ENCODE results near the gene HSPA12A. TPM values are rescaled to one million over a fixed set of nuclear protein-coding genes. Genes with fewer than 3 reads are reported as not detected.

HSPA12A gene
- total RNA-seq, 2 donors from 2014 or later, result 0.08 TPM; not detected in 1

DNA sequence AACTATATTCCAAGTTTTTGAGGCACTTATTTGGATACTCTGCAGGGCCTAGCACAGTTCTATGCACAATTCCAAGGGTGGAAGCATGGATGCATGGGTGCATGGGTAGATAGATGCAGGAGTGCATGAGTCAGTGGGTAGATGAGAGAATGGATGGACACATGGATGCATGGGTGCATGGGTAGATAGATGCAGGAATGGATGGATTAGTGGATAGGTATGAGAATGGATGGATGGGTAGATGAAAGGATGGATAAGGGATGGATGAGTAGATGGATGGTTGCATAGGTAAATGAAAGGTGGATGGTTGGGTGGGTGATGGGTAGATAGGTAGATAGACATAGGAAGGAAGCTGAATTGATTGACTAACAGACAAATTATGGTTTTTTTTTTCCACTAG lies 106.0 kb downstream of the HSPA12A start:
- no peak for ATAC-seq
- Mint-ChIP-seq H3K4me1 (ENCODE audit: low read depth in 2 of 2) (no peaks in the 10 kb centered on the region), H3K4me3 (no peak overlapping the region), H3K27me3 (peaks cover 4 to 7% of the 10 kb centered on the region in 2 donors), H3K9me3 (no peaks in the 10 kb centered on the region), H3K27ac (no peak overlapping the region), H3K36me3 (no peaks in the 10 kb centered on the region)
- DNase-seq (ENCODE audit: low spot score), result no peak

DNA sequence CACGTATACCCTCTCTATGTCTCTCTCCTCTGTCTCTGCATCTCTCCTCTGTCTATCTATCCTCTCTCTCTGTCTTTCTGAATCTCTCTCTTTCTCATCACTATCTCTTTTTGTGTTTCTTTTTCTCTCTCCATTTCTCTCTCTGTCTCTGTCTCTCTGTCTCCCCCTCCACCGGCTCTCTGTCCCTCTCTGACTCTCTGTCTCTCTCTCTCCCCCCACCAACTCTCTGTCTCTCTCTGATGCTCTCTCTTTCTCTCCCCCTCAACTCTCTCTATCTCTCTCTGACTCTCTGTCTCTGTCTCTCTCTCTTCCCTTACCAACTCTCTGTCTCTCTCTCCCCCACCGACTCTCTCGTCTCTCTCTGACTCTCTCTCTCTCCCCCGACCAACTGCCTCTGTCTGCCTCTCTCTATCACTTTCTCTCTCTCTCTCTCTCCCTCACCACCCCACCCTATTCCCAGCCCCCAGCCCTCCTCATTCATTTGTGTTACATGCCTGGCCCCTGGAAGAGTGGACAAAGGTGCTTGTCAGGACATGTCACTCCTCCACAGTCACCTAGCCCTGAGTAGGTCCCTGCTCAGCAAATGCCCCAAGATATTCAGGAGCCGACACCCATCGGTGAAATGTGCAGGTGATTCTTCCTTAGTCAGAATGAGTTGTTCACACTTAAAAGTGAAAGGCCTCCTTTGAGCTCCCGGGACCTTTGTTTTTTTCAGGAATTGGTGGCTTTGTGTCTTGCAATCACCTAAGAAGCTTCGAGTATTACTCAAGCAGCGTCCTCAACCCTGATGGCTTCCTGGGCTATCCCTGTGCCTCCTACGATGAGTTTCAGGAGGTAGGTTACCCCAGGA lies 108.0 kb downstream of the HSPA12A start:
- Mint-ChIP-seq H3K4me1 (ENCODE audit: low read depth in 2 of 2) (no peaks in the 10 kb centered on the region), H3K4me3 (no peak overlapping the region), H3K36me3 (no peaks in the 10 kb centered on the region), H3K27me3 (peaks cover 7 to 8% of the 10 kb centered on the region in 2 donors), H3K9me3 (no peaks in the 10 kb centered on the region), H3K27ac (no peak overlapping the region)
- no peak for DNase-seq (ENCODE audit: low spot score)
- ATAC-seq, result no peak

DNA sequence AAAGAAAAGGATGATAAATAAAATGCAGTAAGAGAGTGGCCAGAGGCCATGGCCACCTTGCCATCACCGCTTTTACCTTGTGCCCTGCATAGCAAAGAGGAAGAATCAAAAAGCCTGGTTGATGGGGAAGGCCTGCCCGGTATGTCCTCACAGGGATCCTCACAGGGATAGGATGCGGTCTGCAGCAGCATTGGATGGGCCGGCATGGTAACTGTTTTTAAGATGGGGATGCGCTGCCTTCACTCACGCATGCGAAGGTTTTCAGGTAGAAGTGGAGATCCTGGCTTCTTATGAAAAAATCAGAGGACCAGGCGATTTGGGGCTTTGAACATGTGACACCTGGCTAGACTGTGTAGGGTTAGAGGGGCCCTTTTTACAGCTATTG lies 109.2 kb downstream of the HSPA12A start:
- peaks cover 7 to 13% of the 10 kb centered on the region in 2 donors for H3K27me3 Mint-ChIP-seq

DNA sequence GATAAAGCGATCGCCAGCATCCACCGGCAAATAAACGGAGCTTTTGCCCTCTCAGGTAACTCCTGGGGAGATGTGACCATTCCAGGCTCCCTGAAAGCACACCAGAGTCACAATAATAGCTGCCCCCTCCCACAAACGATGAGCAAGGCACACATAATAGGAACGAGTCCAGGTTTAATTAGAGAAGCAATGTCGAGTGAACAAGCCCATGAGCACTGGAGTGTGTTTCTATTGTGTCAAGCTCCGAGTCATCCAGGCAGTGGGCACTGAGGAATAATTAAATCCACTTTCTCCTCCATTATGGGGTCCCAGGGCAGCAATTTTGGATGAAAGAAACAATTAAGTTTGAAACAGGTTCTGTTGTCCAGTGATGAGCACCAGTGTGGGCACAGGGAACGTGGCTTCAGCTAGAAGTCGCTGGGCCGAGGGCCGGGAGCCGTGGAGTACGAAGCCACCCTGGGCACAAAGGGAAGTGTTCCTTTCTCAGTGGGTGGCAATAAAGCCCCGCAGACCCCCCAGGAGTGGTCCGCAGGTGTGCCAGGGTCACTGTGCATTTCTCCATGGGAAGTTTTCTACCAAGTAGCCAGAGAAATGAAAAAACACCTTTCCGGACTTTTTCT lies 109.7 kb downstream of the HSPA12A start:
- Mint-ChIP-seq H3K27ac (no peak overlapping the region), H3K36me3 (no peaks in the 10 kb centered on the region), H3K4me3 (no peak overlapping the region), H3K4me1 (ENCODE audit: low read depth in 2 of 2) (no peaks in the 10 kb centered on the region), H3K9me3 (no peaks in the 10 kb centered on the region), H3K27me3 (peaks cover 7 to 13% of the 10 kb centered on the region in 2 donors)
- ATAC-seq (no peak), DNase-seq (ENCODE audit: low spot score) (no peak)

More for the DNA sequence above, 109.2 kb downstream of the HSPA12A start:
- ATAC-seq, result no peak
- DNase-seq (ENCODE audit: low spot score), result no peak
- Mint-ChIP-seq H3K9me3 (no peaks in the 10 kb centered on the region), H3K36me3 (no peaks in the 10 kb centered on the region), H3K27ac (no peak overlapping the region), H3K4me3 (no peak overlapping the region), H3K4me1 (ENCODE audit: low read depth in 2 of 2) (no peaks in the 10 kb centered on the region)

DNA sequence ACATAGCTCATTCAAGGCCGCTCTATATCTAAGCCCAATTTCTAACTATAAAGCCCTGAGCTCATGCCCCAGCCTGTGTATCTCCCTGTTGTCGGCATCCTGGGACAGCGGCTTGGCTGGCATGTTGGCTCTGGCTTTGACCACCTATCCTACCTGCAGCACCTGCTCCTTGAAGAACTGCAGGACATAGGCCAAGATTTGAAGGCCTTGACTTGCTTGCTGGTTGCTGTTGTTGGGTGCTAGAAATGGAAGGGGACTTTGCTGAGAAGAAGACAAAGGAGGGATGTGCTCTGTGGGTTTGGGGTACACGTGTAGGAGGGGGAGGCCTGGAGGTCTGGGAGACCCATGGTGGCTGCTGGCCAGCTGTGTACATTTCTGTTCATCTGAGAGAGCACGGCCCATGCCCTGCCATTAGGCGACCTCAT lies 110.5 kb downstream of the HSPA12A start:
- Mint-ChIP-seq H3K9me3 (no peaks in the 10 kb centered on the region), H3K27ac (no peak overlapping the region), H3K27me3 (peaks cover 7 to 13% of the 10 kb centered on the region in 2 donors), H3K4me3 (no peak overlapping the region), H3K36me3 (no peaks in the 10 kb centered on the region), H3K4me1 (ENCODE audit: low read depth in 2 of 2) (no peaks in the 10 kb centered on the region)
- no peak for DNase-seq (ENCODE audit: low spot score)
- ATAC-seq, result no peak

DNA sequence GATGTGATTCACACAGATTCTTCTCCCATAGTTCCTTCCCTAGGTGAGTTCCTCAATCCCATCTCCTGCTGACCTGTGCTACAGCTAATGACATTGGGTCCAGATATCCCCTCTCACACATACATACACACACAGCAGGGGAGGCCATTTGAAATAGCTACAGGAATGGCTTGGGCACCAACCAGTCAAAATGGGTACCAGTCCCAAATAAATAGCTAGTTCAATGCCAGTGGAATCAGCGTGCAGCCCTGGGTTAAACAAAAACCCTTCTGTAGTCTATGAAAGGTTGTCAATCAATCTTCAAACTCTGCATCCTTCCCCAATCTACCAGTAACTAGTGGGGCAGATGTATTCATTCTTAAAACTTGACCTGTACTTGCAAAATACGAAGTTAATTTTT lies 112.3 kb downstream of the HSPA12A start:
- ATAC-seq (peak in 1 of 2 donors; percentile 26), DNase-seq (ENCODE audit: low spot score) (no peak)
- H3K9me3 Mint-ChIP-seq, result no peaks in the 10 kb centered on the region
- H3K27ac Mint-ChIP-seq, result no peak overlapping the region
- H3K27me3 Mint-ChIP-seq, result peaks cover 6 to 12% of the 10 kb centered on the region in 2 donors
- H3K36me3 Mint-ChIP-seq, result no peaks in the 10 kb centered on the region
- H3K4me1 Mint-ChIP-seq (ENCODE audit: low read depth in 2 of 2), result no peaks in the 10 kb centered on the region
- H3K4me3 Mint-ChIP-seq, result no peak overlapping the region

DNA sequence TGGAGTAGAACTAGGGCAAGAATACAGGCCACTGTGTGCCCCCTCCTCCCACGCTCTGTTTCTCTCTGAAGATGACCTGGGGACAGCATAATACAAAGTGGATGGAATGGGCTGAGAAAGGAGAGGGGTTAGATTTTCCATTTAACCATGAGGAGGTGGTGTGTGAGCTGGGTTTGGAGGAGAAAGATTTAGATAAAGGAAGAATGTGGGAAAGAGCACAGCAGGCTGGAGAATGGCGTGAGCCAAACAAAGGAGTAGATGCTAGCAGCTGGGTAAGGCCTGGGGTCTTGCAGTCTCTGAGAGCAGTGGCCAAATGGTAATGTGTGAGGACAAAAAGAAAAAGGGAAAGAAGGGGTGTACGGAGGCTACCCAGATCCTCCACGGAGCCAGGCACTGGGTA lies 113.0 kb downstream of the HSPA12A start:
- no peaks in the 10 kb centered on the region for H3K36me3 Mint-ChIP-seq
- ATAC-seq (peak in 1 of 2 donors; percentile 30), DNase-seq (ENCODE audit: low spot score) (no peak)
- no peak overlapping the region for H3K4me3 Mint-ChIP-seq
- H3K27ac Mint-ChIP-seq, result no peak overlapping the region
- H3K4me1 Mint-ChIP-seq (ENCODE audit: low read depth in 2 of 2), result no peaks in the 10 kb centered on the region
- peaks cover 6 to 12% of the 10 kb centered on the region in 2 donors for H3K27me3 Mint-ChIP-seq
- H3K9me3 Mint-ChIP-seq, result no peaks in the 10 kb centered on the region

DNA sequence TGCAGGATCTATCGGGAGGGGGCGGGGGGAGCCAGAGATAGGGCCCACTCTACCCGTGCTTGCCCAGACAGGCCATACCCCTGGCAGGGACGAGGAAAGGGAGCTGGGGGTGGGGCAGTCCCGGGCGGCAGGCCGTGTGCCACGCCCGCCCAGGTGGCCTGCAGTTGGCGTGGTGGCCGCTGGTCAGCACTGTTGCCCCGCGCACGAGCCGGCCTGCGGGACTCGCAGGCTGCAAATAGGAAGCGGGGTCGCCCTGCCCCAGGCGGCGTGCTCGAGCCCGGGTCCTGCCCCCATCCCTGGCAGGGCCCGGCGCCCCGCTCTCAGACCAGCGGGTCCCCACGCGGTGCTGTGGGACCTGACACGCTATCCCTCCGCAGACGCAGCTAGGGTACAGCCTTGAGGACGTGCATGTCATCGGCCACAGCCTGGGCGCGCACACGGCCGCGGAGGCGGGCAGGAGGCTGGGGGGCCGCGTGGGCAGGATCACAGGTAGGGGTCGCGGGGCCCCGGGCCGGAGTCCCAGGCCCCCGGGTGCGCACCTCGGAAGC lies 114.9 kb downstream of the HSPA12A start:
- peaks cover 10 to 12% of the 10 kb centered on the region in 2 donors for H3K27me3 Mint-ChIP-seq
- no peak overlapping the region for H3K4me3 Mint-ChIP-seq
- ATAC-seq (peak; percentile 31 to 50), DNase-seq (ENCODE audit: low spot score) (no peak)
- no peaks in the 10 kb centered on the region for H3K4me1 Mint-ChIP-seq (ENCODE audit: low read depth in 2 of 2)
- no peak overlapping the region for H3K27ac Mint-ChIP-seq
- H3K36me3 Mint-ChIP-seq, result no peaks in the 10 kb centered on the region
- no peaks in the 10 kb centered on the region for H3K9me3 Mint-ChIP-seq

DNA sequence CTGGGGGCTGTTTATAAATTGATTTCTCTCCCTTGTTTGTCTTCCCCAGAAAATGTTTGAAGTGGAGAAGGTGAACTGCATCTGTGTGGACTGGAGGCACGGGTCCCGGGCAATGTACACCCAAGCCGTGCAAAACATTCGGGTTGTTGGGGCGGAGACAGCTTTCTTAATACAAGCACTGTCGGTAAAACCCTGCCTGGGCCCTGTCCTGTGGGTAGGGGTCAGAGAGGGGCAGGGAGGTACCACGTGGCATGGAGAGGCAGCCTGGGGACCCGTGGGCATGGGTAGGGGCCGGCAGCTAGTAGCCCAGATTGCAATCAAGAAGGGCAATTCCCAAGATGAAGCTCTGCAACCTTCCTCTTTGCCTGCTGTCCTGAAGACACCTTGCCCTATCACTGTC lies 115.6 kb downstream of the HSPA12A start:
- no peak overlapping the region for H3K27ac Mint-ChIP-seq
- no peaks in the 10 kb centered on the region for H3K4me1 Mint-ChIP-seq (ENCODE audit: low read depth in 2 of 2)
- no peaks in the 10 kb centered on the region for H3K9me3 Mint-ChIP-seq
- peaks cover 16% of the 10 kb centered on the region in 2 donors for H3K27me3 Mint-ChIP-seq
- no peak overlapping the region for H3K4me3 Mint-ChIP-seq
- DNase-seq (ENCODE audit: low spot score) (no peak), ATAC-seq (no peak)
- H3K36me3 Mint-ChIP-seq, result no peaks in the 10 kb centered on the region

DNA sequence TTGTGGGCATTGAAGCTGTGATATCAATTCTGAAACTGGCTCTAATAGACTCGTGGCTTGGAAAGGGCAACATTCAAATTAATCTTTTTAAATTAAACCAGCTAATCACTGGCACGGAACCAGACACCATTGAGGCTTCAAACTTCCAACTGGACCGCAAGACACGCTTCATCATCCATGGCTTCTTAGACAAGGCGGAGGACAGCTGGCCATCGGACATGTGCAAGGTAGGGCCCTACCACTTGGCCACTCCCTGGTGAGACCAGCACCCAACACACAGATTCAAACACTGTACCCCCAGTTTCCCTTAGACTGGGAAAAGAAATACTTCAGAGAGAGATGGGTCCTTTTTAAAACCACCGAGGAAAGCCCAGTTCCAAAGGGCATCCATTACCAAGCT lies 116.5 kb downstream of the HSPA12A start:
- H3K27me3 Mint-ChIP-seq, result peaks cover 16 to 17% of the 10 kb centered on the region in 2 donors
- H3K9me3 Mint-ChIP-seq, result no peaks in the 10 kb centered on the region
- no peak overlapping the region for H3K27ac Mint-ChIP-seq
- no peak for ATAC-seq
- no peak for DNase-seq (ENCODE audit: low spot score)
- no peak overlapping the region for H3K4me3 Mint-ChIP-seq
- H3K4me1 Mint-ChIP-seq (ENCODE audit: low read depth in 2 of 2), result no peaks in the 10 kb centered on the region
- no peaks in the 10 kb centered on the region for H3K36me3 Mint-ChIP-seq

DNA sequence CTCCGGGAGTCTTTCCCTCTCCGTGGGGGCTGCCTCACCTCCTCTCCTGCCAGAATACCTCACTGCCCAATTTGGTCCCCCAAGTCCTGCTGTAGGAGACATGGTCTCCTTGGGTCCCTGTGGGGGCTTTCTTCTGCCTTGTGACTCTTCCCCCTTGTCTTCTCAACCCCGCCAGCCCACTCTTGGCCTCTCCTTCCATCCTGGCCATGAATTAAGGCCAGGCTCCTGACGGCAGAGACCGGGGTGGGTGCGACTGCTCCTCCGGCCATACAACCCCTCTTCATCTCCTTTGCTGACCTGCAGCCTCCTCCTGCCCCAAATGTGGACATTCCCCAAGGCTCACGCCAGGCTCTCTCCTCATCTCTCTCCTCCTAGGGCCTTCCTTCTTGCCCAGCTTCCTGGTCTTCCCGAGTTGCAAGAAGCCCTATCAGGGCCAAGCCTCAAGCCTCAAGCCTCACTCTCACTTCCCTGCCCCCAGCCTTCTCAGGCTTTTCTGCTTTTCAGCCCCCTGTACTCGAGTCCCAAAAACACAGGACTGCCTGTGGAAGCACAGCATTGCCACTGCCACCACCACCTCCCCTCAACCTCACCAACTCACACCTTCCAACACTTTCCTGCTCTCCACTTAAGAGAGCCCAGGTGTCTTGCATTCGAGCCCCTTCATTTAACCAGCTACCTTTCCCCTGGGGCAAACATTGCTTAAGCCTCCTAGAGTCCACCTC lies 120.3 kb downstream of the HSPA12A start:
- Mint-ChIP-seq H3K27ac (no peak overlapping the region), H3K4me3 (no peak overlapping the region), H3K27me3 (peaks cover 7 to 23% of the 10 kb centered on the region in 2 donors), H3K9me3 (no peaks in the 10 kb centered on the region), H3K4me1 (ENCODE audit: low read depth in 2 of 2) (no peaks in the 10 kb centered on the region), H3K36me3 (no peaks in the 10 kb centered on the region)
- ATAC-seq (peak in 1 of 2 donors; percentile 26), DNase-seq (ENCODE audit: low spot score) (no peak)

DNA sequence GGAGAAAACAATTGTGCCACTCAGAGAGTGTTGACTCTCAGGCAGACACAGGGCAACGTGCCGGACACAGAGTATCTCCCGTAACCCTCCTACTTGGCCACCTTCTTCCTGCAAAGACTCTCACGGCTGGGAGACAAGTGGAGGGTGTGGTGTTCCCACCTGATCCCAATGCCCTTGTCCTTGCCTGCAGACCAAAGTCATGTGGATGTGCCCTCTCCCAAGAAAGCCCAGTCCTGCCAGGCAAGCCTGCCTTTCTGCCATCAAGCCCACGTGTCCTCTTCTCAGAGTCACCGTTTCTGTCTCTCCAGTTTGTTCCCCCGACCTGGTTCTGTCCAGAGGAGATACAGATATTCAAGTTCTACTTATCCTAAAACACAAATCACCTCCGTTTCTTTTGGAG lies 120.9 kb downstream of the HSPA12A start:
- Mint-ChIP-seq H3K9me3 (no peaks in the 10 kb centered on the region), H3K36me3 (no peaks in the 10 kb centered on the region), H3K27me3 (peaks cover 4 to 23% of the 10 kb centered on the region in 2 donors), H3K27ac (no peak overlapping the region), H3K4me3 (no peak overlapping the region), H3K4me1 (ENCODE audit: low read depth in 2 of 2) (no peaks in the 10 kb centered on the region)
- no peak for DNase-seq (ENCODE audit: low spot score)
- peak in 1 of 2 donors; percentile 5 for ATAC-seq

All from natural killer cell treated with Interleukin-12 subunit alpha and Interleukin-12 subunit beta and Interleukin-15 and Interleukin-18, amount 100 ng/mL, for 72 hours (primary cell).